Thyroid gland (tissue), 4 donors: ENCODE measurements around the gene MAGIX.

Source experiments
- POLR2A ChIP-seq, 2 donors: fragments of 450-650 bp; IDR thresholded peaks; one replicate each; pipeline ENCODE4 v1.6.1; 2017; ENCODE audit warnings: antibody characterized with exemption in 2 of 2, mild to moderate bottlenecking in 2 of 2, moderate library complexity in 1 of 2
- TF ChIP-seq, protein P1 (sequence below), 6 experiments: fragments of 200-600 bp in 3 of 6; fragments of 450-650 bp in 3 of 6; sonication (generic) in 3 of 6; IDR thresholded peaks; one replicate each; pipeline ENCODE4 v1.5.1; 2016 to 2019; ENCODE audit warnings: antibody characterized with exemption in 6 of 6, mild to moderate bottlenecking in 2 of 6, inconsistent platforms in 1 of 6, moderate library complexity in 1 of 6

DNA sequence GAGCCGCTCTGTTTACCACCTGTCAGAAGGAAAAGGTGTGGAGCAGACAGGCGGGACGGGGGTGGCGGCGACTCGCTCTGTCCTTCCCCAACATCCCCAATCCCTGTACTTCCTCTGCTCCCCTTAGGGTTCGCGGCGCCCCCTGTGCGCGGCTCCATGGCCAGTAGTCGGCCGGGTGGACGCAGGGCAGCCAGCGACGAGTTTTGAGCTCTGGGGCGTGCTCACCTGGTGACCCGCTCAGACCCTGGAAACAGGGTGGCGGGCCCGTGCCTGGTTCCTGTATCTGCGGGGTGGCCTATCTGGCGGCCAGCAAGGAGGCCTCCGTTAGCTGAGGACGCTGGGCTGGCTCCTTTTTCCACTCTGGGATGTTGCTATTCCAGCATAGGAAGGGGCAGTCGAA lies 5.4 kb upstream of the MAGIX start:
- TF ChIP-seq, protein P1, sequence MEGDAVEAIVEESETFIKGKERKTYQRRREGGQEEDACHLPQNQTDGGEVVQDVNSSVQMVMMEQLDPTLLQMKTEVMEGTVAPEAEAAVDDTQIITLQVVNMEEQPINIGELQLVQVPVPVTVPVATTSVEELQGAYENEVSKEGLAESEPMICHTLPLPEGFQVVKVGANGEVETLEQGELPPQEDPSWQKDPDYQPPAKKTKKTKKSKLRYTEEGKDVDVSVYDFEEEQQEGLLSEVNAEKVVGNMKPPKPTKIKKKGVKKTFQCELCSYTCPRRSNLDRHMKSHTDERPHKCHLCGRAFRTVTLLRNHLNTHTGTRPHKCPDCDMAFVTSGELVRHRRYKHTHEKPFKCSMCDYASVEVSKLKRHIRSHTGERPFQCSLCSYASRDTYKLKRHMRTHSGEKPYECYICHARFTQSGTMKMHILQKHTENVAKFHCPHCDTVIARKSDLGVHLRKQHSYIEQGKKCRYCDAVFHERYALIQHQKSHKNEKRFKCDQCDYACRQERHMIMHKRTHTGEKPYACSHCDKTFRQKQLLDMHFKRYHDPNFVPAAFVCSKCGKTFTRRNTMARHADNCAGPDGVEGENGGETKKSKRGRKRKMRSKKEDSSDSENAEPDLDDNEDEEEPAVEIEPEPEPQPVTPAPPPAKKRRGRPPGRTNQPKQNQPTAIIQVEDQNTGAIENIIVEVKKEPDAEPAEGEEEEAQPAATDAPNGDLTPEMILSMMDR (IDR thresholded peaks at IDR 0.05) = no peak
- TF ChIP-seq POLR2A (IDR thresholded peaks at IDR 0.05) = no peak
